HepG2 (cell line): Measurements from ENCODE around the gene B4GALT2. TPM values are rescaled to one million over a fixed set of nuclear protein-coding genes. Genes with fewer than 3 reads are reported as not detected.

ENCODE experiments used
- ATAC-seq: fragments of 200-7000 bp; cut with Tn5 transposase; 3 replicates; pipeline ENCODE4 v1.9.1; 2020; ENCODE audit warnings: mild to moderate bottlenecking, moderate library complexity
- BruUV-seq: library from RNA; stranded (reverse); fragments of 400-500 nt; replicated peaks from 2 replicates; lab custom pipeline; 2021; lab: Mats Ljungman, UMichigan
- CTCF ChIA-PET: fragments of 300-600 bp; formaldehyde crosslinking; extraction: SDS; loops from one replicate; lab custom pipeline; 2021; ENCODE audit warnings: low total read pairs, inconsistent platforms, low intra/inter-chr PET ratio; lab: Yijun Ruan, JAX
- POLR2A ChIA-PET: fragments of 350-600 bp; sonication (Branson Sonifier 250); formaldehyde crosslinking; loops from one replicate; lab custom pipeline; 2020; ENCODE audit warnings: antibody characterized with exemption, inconsistent platforms; lab: Yijun Ruan, JAX
- DNase-seq: peaks from one replicate; pipeline ENCODE4 v3.0.0-alpha.2; 2015; ENCODE audit warnings: low spot score
- FAIRE-seq: peaks from 3 replicates; lab custom pipeline; 2011; peaks lifted over from hg19 to GRCh38; lab: Jason Lieb, UNC
- H2AFZ ChIP-seq: one replicate; pipeline ENCODE4 v1.6.1; 2011; ENCODE audit warnings: low read length, inconsistent platforms
- H3K27ac ChIP-seq: fragments of 300-600 bp; 3 replicates; pipeline ENCODE4 v1.8.0; 2011; ENCODE audit warnings: mixed run types, mild to moderate bottlenecking, mixed read lengths, low read length, inconsistent platforms; ENCODE audit not compliant: insufficient read depth; ENCODE audit errors: extremely low read length
- H3K27me3 ChIP-seq, 2 experiments: fragments of 200-600 bp in 1 of 2; 2 replicates in 1 of 2; 3 replicates in 1 of 2; pipeline versions ENCODE4 v1.6.0 to v1.8.0; 2011; ENCODE audit warnings: low read length in 2 of 2, mild to moderate bottlenecking in 2 of 2, moderate library complexity in 2 of 2, inconsistent platforms in 1 of 2; ENCODE audit not compliant: insufficient read depth in 2 of 2, control insufficient read depth in 1 of 2
- H3K36me3 ChIP-seq, 2 experiments: fragments of 200-600 bp in 1 of 2; replicated peaks in 1 of 2; 2 replicates in 1 of 2; 3 replicates in 1 of 2; pipeline versions ENCODE4 v1.5.1 to v1.8.0; 2011; ENCODE audit warnings: low read length in 2 of 2, inconsistent platforms in 1 of 2; ENCODE audit not compliant: insufficient read depth in 2 of 2, control insufficient read depth in 1 of 2
- H3K4me1 ChIP-seq: 2 replicates; pipeline ENCODE4 v1.5.1; 2012; ENCODE audit warnings: low read length, inconsistent platforms; ENCODE audit not compliant: insufficient read depth
- H3K4me2 ChIP-seq: 2 replicates; pipeline ENCODE4 v1.6.0; 2011; ENCODE audit warnings: low read depth, low read length, inconsistent platforms
- H3K4me3 ChIP-seq, 3 experiments: fragments of 200-600 bp in 1 of 3; sonication (generic), shearing (Covaris generic) in 1 of 3; replicated peaks in 1 of 3; 2 replicates each; pipeline ENCODE4 v1.5.1; 2011 to 2016; ENCODE audit warnings: low read length in 3 of 3, inconsistent platforms in 2 of 3, low read depth in 2 of 3, mild to moderate bottlenecking in 2 of 3, control low read depth in 1 of 3, mixed read lengths in 1 of 3; ENCODE audit not compliant: insufficient read depth in 1 of 3
- H3K79me2 ChIP-seq: one replicate; pipeline ENCODE4 v1.6.1; 2011; ENCODE audit warnings: low read length, inconsistent platforms; ENCODE audit not compliant: insufficient read depth
- H3K9ac ChIP-seq: 2 replicates; pipeline ENCODE4 v1.6.0; 2011; ENCODE audit warnings: mild to moderate bottlenecking, low read depth, low read length, inconsistent platforms; ENCODE audit not compliant: insufficient read depth
- H3K9me3 ChIP-seq: 2 replicates; pipeline ENCODE4 v1.5.1; 2012; ENCODE audit warnings: mild to moderate bottlenecking, low read length
- H4K20me1 ChIP-seq: 2 replicates; pipeline ENCODE4 v1.6.0; 2011; ENCODE audit warnings: inconsistent platforms, mild to moderate bottlenecking, low read length, moderate library complexity; ENCODE audit not compliant: insufficient read depth
- FOXP1 ChIP-seq, 2 experiments: fragments of 450-650 bp in 1 of 2; IDR thresholded peaks; 2 replicates each; pipeline ENCODE4 v1.6.1; 2017 to 2018; ENCODE audit warnings: antibody characterized with exemption in 1 of 2
- HDAC6 ChIP-seq: fragments of 200-600 bp; sonication (generic); IDR thresholded peaks from 2 replicates; pipeline ENCODE4 v1.7.0; 2017; ENCODE audit warnings: mild to moderate bottlenecking, antibody characterized with exemption, low read length, low read depth
- LCORL ChIP-seq, 2 experiments: fragments of 450-650 bp in 1 of 2; sonication (generic) in 1 of 2; formaldehyde crosslinking in 1 of 2; IDR thresholded peaks; 2 replicates each; pipeline versions ENCODE4 v1.5.0 to v1.6.1; 2017 to 2020; ENCODE audit warnings: antibody characterized with exemption in 1 of 2, missing genetic modification reagents in 1 of 2
- WGBS: methylation state at CpG from one replicate; pipeline ENCODE4 v1.1.6; 2017; ENCODE audit warnings: low lambda C conversion rate; 5-methylcytosine and 5-hydroxymethylcytosine counted together
- in situ Hi-C: cut with HindIII; loops from 2 replicates; pipeline ENCODE4 v1.10.0; 2017; ENCODE audit warnings: low pct_unique_long_range_greater_than_20kb; ENCODE audit not compliant: extremely low pct_ligation_motif_present
- intact Hi-C: fragments of 100-400 bp; cut with micrococcal nuclease; formaldehyde crosslinking; loops from one replicate; pipeline ENCODE4 v1.10.0; 2022; ENCODE audit not compliant: unreplicated experiment
- polyA plus RNA-seq, 8 experiments: library from polyadenylated mRNA; depleted of rRNA in 3 of 8; stranded (reverse) in 7 of 8; unstranded in 1 of 8; fragments of >200 nt; fragmentation: Illumina TruSeq in 4 of 8; extraction: Trizol in 4 of 8; gene quantifications; 2 replicates each; pipeline versions ENCODE4 v1.2.1 to v1.2.3, GENCODE V29; 2011 to 2016; ENCODE audit warnings: low read depth in 4 of 8, missing spikeins in 1 of 8, mixed read lengths in 1 of 8; ENCODE audit not compliant: insufficient read depth in 1 of 8
- total RNA-seq, 5 experiments: library from RNA; depleted of rRNA; stranded (reverse); fragments of >200 nt; fragmentation: Illumina TruSeq; extraction: Trizol; gene quantifications; 2 replicates each; pipeline ENCODE4 v1.2.3, GENCODE V29; 2016; ENCODE audit warnings: low read depth in 1 of 5
- TF ChIP-seq, protein P1 (sequence below): sonication (generic); formaldehyde crosslinking; IDR thresholded peaks from 2 replicates; pipeline ENCODE4 v1.5.0; 2020; ENCODE audit warnings: missing genetic modification reagents, mild to moderate bottlenecking, borderline replicate concordance
- TF ChIP-seq, protein P2 (sequence below): sonication (generic); formaldehyde crosslinking; IDR thresholded peaks from 2 replicates; pipeline ENCODE4 v1.5.1; 2020; ENCODE audit warnings: mild to moderate bottlenecking, missing genetic modification reagents, borderline replicate concordance

B4GALT2 gene
- total and polyA plus RNA-seq, 2 of the 13 experiments (the other 11 are each of a cell fraction or from before 2014, with no cell fraction given), result 41.9 to 78.0 TPM

DNA sequence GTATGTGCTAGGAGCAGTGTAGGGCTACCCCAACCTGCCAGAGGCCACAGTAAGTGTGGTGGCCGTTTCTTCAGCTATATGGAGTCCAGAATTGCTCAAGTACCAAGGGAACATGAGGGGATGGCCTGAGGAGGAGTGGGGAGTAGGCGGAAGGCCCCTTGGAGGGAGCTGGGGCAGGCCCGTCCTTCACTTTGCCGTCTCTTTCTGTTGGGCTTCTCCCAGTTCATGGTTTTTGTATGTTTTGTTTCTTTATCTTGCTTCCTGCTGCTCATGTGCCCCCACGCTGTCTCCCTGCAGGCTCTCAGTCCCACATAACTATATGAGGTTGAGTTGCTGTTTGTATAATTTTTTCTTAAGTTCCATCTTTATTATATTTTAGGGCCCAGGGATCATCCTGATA lies 15.1 kb upstream of the B4GALT2 start:
- Histone ChIP-seq H3K4me1 (no peaks in the 10 kb centered on the region), H3K79me2 (no peaks in the 10 kb centered on the region), H3K27me3 (no peaks in the 10 kb centered on the region), H3K4me2 (no peak overlapping the region), H3K4me3 (no peak overlapping the region), H4K20me1 (no peaks in the 10 kb centered on the region), H3K9ac (no peak overlapping the region), H3K9me3 (no peaks in the 10 kb centered on the region), H3K27ac (no peak overlapping the region), H3K36me3 (peaks cover 5 to 8% of the 10 kb centered on the region in 2 experiments; a peak in 4 of 5 replicates), H2AFZ (no peak overlapping the region)
- WGBS, result 89% methylated on average over 5 of the region's 5 CpGs
- ATAC-seq, result no peak
- TF ChIP-seq, protein P1, sequence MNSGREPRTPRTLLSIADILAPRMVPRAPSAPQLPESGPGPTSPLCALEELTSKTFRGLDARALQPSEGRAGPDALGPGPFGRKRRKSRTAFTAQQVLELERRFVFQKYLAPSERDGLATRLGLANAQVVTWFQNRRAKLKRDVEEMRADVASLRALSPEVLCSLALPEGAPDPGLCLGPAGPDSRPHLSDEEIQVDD (CRISPR knock-in tag), result no peak
- TF ChIP-seq LCORL (IDR thresholded peaks at IDR 0.05), result no peak
- TF ChIP-seq LCORL (CRISPR knock-in tag; IDR thresholded peaks at IDR 0.05), result no peak
- TF ChIP-seq, protein P2, sequence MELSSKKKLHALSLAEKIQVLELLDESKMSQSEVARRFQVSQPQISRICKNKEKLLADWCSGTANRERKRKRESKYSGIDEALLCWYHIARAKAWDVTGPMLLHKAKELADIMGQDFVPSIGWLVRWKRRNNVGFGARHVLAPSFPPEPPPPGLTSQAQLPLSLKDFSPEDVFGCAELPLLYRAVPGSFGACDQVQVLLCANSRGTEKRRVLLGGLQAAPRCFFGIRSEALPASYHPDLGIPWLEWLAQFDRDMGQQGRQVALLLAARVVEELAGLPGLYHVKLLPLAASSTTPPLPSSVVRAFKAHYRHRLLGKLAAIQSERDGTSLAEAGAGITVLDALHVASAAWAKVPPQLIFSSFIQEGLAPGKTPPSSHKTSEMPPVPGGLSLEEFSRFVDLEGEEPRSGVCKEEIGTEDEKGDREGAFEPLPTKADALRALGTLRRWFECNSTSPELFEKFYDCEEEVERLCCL, result no peak
- POLR2A ChIA-PET, result interaction anchor here (0.6 kb wide), 1 partner anchor 30 kb away, joined by 3 read pairs; no protein-coding TSS in a partner anchor
- intact Hi-C loops, result no loop called here
- no peak for DNase-seq
- in situ Hi-C loops, result no loop called here
- CTCF ChIA-PET, result no interaction called here
- no TSS peak for BruUV-seq
- no peak for FAIRE-seq

DNA sequence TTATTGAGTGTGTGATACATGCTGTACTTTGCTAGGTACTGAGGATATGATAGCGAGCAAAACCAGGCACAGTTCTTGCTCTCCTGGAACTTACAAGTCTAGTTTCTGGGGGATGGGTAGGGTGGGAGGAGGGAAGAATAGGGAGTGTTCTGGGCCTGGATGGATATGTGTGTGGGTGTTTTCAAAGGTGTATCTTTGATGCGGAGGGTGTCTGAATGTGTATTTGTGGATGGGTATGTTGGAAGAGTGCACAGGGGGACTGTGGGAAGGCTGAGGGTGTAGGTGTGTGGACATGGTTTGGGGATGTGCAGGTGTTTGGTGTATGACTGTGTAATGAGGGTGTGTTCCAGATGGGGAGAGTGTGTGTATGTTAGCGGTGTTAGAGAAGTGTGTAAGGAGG lies 13.7 kb upstream of the B4GALT2 start:
- POLR2A ChIA-PET, result no interaction called here
- Histone ChIP-seq H3K36me3 (peaks cover 4 to 8% of the 10 kb centered on the region in 2 experiments; a peak in 4 of 5 replicates), H3K4me3 (no peak overlapping the region), H3K27ac (no peak overlapping the region), H3K9ac (no peak overlapping the region), H4K20me1 (no peaks in the 10 kb centered on the region), H3K9me3 (no peaks in the 10 kb centered on the region), H3K79me2 (peaks cover 4% of the 10 kb centered on the region), H3K4me2 (no peak overlapping the region), H3K4me1 (0 out of 2 replicates have a peak, but pooled peaks cover 4% of the 10 kb centered on the region), H3K27me3 (no peaks in the 10 kb centered on the region), H2AFZ (no peak overlapping the region)
- WGBS, result 99% methylated on average over 3 of the region's 3 CpGs
- in situ Hi-C loops (no loop called here), intact Hi-C loops (no loop called here)
- CTCF ChIA-PET, result no interaction called here
- TF ChIP-seq HDAC6, result no peak
- 0 out of 2 replicates have a peak, but pooled peaks have one; percentile 18 for TF ChIP-seq FOXP1 (IDR thresholded peaks at IDR 0.05)
- no peak for TF ChIP-seq FOXP1 (CRISPR knock-in tag; IDR thresholded peaks at IDR 0.05)
- BruUV-seq, result no TSS peak
- DNase-seq (no peak), ATAC-seq (no peak), FAIRE-seq (no peak)
